HepG2 (cell line): ENCODE results near the gene FGA. TPM values are rescaled to one million over a fixed set of nuclear protein-coding genes. Genes with fewer than 3 reads are reported as not detected.

Source experiments
- HNRNPL ChIP-seq: fragments of 200-400 bp; formaldehyde crosslinking; IDR thresholded peaks from 2 replicates; pipeline ENCODE4 v1.6.1; 2017; ENCODE audit warnings: mild to moderate bottlenecking, low read depth, low read length
- HNRNPUL1 ChIP-seq: fragments of 200-400 bp; formaldehyde crosslinking; IDR thresholded peaks from 2 replicates; pipeline ENCODE4 v1.6.1; 2017; ENCODE audit warnings: low read depth, mild to moderate bottlenecking, low read length, moderate library complexity
- KLF15 ChIP-seq: sonication (generic); formaldehyde crosslinking; IDR thresholded peaks from 2 replicates; pipeline ENCODE4 v1.8.1; 2023; ENCODE audit warnings: borderline replicate concordance, mild to moderate bottlenecking, inconsistent platforms, missing genetic modification reagents, mixed read lengths
- MYC ChIP-seq: sonication (generic); formaldehyde crosslinking; IDR thresholded peaks from 2 replicates; pipeline ENCODE4 v1.9.0; 2021; ENCODE audit warnings: missing genetic modification reagents, borderline replicate concordance
- PHF5A ChIP-seq: IDR thresholded peaks from one replicate; pipeline ENCODE4 v1.6.1; 2018; ENCODE audit warnings: low read depth, missing genetic modification reagents; ENCODE audit not compliant: unreplicated experiment
- PTBP1 ChIP-seq: fragments of 200-400 bp; formaldehyde crosslinking; IDR thresholded peaks from 2 replicates; pipeline ENCODE4 v1.6.1; 2018; ENCODE audit warnings: low read length, low read depth; ENCODE audit not compliant: poor library complexity, severe bottlenecking
- RORA ChIP-seq: sonication (generic); formaldehyde crosslinking; IDR thresholded peaks from 2 replicates; pipeline ENCODE4 v1.5.0; 2020; ENCODE audit warnings: mild to moderate bottlenecking, missing genetic modification reagents, moderate library complexity
- SRY ChIP-seq: sonication (generic); formaldehyde crosslinking; IDR thresholded peaks from 2 replicates; pipeline ENCODE4 v1.8.0; 2022; ENCODE audit warnings: mild to moderate bottlenecking, missing genetic modification reagents
- ZFP37 ChIP-seq: sonication (generic); formaldehyde crosslinking; IDR thresholded peaks from 2 replicates; pipeline ENCODE4 v1.4.0; 2020; ENCODE audit warnings: missing genetic modification reagents, borderline replicate concordance
- ZNF12 ChIP-seq: sonication (generic); formaldehyde crosslinking; IDR thresholded peaks from 2 replicates; pipeline ENCODE4 v1.5.0; 2020; ENCODE audit warnings: missing genetic modification reagents
- ZNF382 ChIP-seq: sonication (generic); formaldehyde crosslinking; IDR thresholded peaks from 2 replicates; pipeline ENCODE4 v1.5.0; 2020; ENCODE audit warnings: missing genetic modification reagents, mild to moderate bottlenecking, borderline replicate concordance
- ZNF383 ChIP-seq: sonication (generic); formaldehyde crosslinking; IDR thresholded peaks from 2 replicates; pipeline ENCODE4 v1.4.0; 2020; ENCODE audit warnings: missing genetic modification reagents, mild to moderate bottlenecking, borderline replicate concordance
- ZNF512 ChIP-seq: sonication (generic); formaldehyde crosslinking; IDR thresholded peaks from 2 replicates; pipeline ENCODE4 v1.4.0; 2020; ENCODE audit warnings: mild to moderate bottlenecking, missing genetic modification reagents
- ZNF530 ChIP-seq: sonication (generic); formaldehyde crosslinking; IDR thresholded peaks from 2 replicates; pipeline ENCODE4 v1.5.0; 2020; ENCODE audit warnings: low read depth, mild to moderate bottlenecking, missing genetic modification reagents
- ZNF558 ChIP-seq: sonication (generic); formaldehyde crosslinking; IDR thresholded peaks from 2 replicates; pipeline ENCODE4 v1.9.0; 2022; ENCODE audit warnings: mild to moderate bottlenecking, missing genetic modification reagents, borderline replicate concordance
- ZNF749 ChIP-seq: sonication (generic); formaldehyde crosslinking; IDR thresholded peaks from 2 replicates; pipeline ENCODE4 v1.8.0; 2022; ENCODE audit warnings: mild to moderate bottlenecking, missing genetic modification reagents, moderate library complexity, borderline replicate concordance
- polyA plus RNA-seq, 8 experiments: library from polyadenylated mRNA; depleted of rRNA in 3 of 8; stranded (reverse) in 7 of 8; unstranded in 1 of 8; fragments of >200 nt; fragmentation: Illumina TruSeq in 4 of 8; extraction: Trizol in 4 of 8; gene quantifications; 2 replicates each; pipeline versions ENCODE4 v1.2.1 to v1.2.3, GENCODE V29; 2011 to 2016; ENCODE audit warnings: low read depth in 4 of 8, missing spikeins in 1 of 8, mixed read lengths in 1 of 8; ENCODE audit not compliant: insufficient read depth in 1 of 8
- total RNA-seq, 5 experiments: library from RNA; depleted of rRNA; stranded (reverse); fragments of >200 nt; fragmentation: Illumina TruSeq; extraction: Trizol; gene quantifications; 2 replicates each; pipeline ENCODE4 v1.2.3, GENCODE V29; 2016; ENCODE audit warnings: low read depth in 1 of 5
- TF ChIP-seq, protein P1 (sequence below): sonication (generic); formaldehyde crosslinking; IDR thresholded peaks from 2 replicates; pipeline ENCODE4 v1.5.0; 2020; ENCODE audit warnings: mild to moderate bottlenecking, missing genetic modification reagents, borderline replicate concordance
- TF ChIP-seq, protein P2 (sequence below): sonication (generic); formaldehyde crosslinking; IDR thresholded peaks from 2 replicates; pipeline ENCODE4 v1.5.0; 2020; ENCODE audit warnings: mild to moderate bottlenecking, missing genetic modification reagents
- TF ChIP-seq, protein P3 (sequence below): sonication (generic); formaldehyde crosslinking; IDR thresholded peaks from 2 replicates; pipeline ENCODE4 v1.5.1; 2020; ENCODE audit warnings: mild to moderate bottlenecking, moderate library complexity, missing genetic modification reagents

FGA gene
- total and polyA plus RNA-seq, 2 of the 13 experiments (the other 11 are each of a cell fraction or from before 2014, with no cell fraction given), result 640 to 1,523 TPM

- TF ChIP-seq, protein P1, sequence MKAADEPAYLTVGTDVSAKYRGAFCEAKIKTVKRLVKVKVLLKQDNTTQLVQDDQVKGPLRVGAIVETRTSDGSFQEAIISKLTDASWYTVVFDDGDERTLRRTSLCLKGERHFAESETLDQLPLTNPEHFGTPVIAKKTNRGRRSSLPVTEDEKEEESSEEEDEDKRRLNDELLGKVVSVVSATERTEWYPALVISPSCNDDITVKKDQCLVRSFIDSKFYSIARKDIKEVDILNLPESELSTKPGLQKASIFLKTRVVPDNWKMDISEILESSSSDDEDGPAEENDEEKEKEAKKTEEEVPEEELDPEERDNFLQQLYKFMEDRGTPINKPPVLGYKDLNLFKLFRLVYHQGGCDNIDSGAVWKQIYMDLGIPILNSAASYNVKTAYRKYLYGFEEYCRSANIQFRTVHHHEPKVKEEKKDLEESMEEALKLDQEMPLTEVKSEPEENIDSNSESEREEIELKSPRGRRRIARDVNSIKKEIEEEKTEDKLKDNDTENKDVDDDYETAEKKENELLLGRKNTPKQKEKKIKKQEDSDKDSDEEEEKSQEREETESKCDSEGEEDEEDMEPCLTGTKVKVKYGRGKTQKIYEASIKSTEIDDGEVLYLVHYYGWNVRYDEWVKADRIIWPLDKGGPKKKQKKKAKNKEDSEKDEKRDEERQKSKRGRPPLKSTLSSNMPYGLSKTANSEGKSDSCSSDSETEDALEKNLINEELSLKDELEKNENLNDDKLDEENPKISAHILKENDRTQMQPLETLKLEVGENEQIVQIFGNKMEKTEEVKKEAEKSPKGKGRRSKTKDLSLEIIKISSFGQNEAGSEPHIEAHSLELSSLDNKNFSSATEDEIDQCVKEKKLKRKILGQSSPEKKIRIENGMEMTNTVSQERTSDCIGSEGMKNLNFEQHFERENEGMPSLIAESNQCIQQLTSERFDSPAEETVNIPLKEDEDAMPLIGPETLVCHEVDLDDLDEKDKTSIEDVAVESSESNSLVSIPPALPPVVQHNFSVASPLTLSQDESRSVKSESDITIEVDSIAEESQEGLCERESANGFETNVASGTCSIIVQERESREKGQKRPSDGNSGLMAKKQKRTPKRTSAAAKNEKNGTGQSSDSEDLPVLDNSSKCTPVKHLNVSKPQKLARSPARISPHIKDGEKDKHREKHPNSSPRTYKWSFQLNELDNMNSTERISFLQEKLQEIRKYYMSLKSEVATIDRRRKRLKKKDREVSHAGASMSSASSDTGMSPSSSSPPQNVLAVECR (CRISPR knock-in tag), result peak; percentile 35; the same call in 1 of the 2 replicates
- TF ChIP-seq PHF5A (CRISPR knock-in tag), result peak; percentile 53
- TF ChIP-seq, protein P2, sequence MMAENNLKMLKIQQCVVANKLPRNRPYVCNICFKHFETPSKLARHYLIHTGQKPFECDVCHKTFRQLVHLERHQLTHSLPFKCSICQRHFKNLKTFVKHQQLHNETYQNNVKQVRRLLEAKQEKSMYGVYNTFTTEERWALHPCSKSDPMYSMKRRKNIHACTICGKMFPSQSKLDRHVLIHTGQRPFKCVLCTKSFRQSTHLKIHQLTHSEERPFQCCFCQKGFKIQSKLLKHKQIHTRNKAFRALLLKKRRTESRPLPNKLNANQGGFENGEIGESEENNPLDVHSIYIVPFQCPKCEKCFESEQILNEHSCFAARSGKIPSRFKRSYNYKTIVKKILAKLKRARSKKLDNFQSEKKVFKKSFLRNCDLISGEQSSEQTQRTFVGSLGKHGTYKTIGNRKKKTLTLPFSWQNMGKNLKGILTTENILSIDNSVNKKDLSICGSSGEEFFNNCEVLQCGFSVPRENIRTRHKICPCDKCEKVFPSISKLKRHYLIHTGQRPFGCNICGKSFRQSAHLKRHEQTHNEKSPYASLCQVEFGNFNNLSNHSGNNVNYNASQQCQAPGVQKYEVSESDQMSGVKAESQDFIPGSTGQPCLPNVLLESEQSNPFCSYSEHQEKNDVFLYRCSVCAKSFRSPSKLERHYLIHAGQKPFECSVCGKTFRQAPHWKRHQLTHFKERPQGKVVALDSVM, result 0 out of 2 replicates have a peak, but pooled peaks have one; percentile 26
- no peak for TF ChIP-seq ZNF512 (CRISPR knock-in tag)
- TF ChIP-seq ZNF530 (CRISPR knock-in tag), result no peak
- TF ChIP-seq ZFP37 (CRISPR knock-in tag), result no peak
- TF ChIP-seq SRY, result no peak; the same call in 1 of the 2 replicates
- no peak for TF ChIP-seq ZNF558 (CRISPR knock-in tag)
- no peak for TF ChIP-seq PTBP1
- no peak for TF ChIP-seq MYC
- no peak for TF ChIP-seq ZNF383 (CRISPR knock-in tag)
- TF ChIP-seq ZNF12 (CRISPR knock-in tag), result no peak
- TF ChIP-seq RORA (CRISPR knock-in tag), result no peak
- TF ChIP-seq KLF15 (CRISPR knock-in tag), result peak; percentile 47; the same call in 1 of the 2 replicates
- TF ChIP-seq ZNF749 (CRISPR knock-in tag), result peak; percentile 37; the same call in 1 of the 2 replicates
- TF ChIP-seq ZNF382, result no peak
- TF ChIP-seq, protein P3, sequence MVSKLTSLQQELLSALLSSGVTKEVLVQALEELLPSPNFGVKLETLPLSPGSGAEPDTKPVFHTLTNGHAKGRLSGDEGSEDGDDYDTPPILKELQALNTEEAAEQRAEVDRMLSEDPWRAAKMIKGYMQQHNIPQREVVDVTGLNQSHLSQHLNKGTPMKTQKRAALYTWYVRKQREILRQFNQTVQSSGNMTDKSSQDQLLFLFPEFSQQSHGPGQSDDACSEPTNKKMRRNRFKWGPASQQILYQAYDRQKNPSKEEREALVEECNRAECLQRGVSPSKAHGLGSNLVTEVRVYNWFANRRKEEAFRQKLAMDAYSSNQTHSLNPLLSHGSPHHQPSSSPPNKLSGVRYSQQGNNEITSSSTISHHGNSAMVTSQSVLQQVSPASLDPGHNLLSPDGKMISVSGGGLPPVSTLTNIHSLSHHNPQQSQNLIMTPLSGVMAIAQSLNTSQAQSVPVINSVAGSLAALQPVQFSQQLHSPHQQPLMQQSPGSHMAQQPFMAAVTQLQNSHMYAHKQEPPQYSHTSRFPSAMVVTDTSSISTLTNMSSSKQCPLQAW (CRISPR knock-in tag), result peak; percentile 100
- peak; percentile 90 for TF ChIP-seq HNRNPUL1
- no peak for TF ChIP-seq HNRNPL
These were observed at the start of gene FGA (continued) for GRCh38 chr4:154590329-154591006.
